ENCODE measurements around the gene FER.
"Not testable (repeated sequence)": the region's sequence is repeated elsewhere in the genome, so short reads cannot be mapped to it uniquely, and the experiment has no call there.

The FER gene

GRCh38 chr5:108801776-108802175 lies 54.1 kb downstream of the FER start:
- DNase-seq = no peak

GRCh38 chr5:108810717-108811116 lies 63.0 kb downstream of the FER start:
- DNase-seq = no peak

DNA sequence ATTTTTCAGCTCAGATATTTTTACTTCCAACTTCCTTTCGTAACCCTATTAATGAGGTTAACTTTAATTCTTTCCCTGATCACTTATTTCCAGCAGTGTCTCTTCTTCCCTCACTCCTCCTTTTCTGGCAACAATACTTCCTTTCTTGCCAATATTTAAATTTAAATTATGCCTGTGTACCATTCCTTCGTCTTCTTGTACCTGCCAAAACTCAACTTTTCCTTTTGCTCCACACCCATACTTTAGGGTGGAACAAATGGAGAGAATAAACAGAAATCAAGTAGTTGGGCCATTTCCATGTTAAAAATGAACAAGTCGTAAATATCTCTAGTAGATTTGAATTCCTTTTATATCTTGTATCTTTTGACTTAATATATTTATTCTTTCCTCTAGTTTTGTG lies 66.0 kb downstream of the FER start:
- no peak for DNase-seq

- DNase-seq = no peak
Observed at GRCh38 chr5:108814551-108814950, 66.9 kb downstream of the FER start.

- no peak for DNase-seq
Observed at GRCh38 chr5:108818613-108819272, 71.0 kb downstream of the FER start.

DNA sequence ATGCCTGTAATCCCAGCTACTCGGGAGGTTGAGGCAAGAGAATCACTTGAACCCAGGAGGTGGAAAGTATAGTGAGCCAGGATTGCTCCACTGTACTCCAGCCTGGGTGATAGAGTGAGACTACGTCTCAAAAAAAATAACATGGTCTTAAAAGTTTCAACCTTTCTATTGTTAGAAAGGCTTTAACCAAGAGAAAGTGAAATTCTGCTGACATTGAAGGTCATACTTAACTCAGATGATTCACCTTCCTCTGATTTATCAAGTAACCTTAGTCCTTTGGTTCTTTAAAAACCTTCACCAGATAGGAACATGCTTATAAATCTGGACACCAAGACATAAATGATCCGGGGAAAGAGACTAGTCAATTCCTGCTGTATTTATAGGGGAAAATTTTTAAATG lies 73.3 kb downstream of the FER start:
- no peak for DNase-seq

- no peak for DNase-seq
Observed at GRCh38 chr5:108822211-108822947, 74.7 kb downstream of the FER start.

DNA sequence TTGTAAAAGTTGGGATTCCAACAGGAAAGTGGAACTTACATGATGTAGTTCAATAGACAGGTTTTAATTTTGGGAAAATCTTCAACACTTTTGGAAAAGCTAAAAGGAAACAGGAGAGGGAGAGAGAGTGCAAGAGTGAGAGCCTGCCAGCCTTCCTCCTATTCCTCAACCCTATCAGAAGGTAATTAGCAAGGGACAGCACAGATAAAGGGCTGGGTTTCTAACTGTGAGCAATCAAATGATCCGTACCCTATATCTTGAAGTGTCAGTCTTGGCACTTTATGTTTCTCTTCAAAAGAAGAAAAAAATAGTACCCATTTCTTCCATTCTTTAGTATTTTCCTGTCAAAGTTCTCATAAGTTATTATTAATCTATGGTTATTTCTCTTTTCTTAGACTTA lies 79.4 kb downstream of the FER start:
- no peak for DNase-seq

DNA sequence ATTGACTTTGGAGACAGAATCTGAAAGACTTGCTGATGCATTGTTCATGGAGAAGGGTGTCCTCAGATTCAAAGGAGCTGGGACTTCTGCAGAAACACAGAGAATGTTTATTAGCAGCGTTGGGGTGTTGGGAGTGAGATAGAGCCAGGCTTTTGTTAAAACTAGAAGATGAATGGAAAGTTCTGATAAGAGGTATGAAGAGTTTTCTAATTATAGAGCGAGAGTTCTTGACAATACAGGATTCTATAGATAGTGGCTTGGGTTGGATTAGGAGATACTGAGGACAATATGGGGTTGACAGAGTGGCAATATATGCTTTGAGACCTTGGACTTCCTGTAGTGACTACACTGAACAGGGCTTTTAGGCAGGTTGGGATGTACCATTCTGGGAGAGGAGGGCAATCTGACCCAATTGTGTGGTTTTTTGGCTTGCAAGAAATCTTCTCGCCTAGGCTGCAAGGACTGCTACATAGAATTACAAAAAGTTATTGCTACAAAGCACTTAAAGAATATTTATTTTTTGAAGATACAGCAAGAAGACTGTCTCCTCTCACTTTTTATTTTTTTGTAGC lies 83.1 kb downstream of the FER start:
- DNase-seq = no peak

DNA sequence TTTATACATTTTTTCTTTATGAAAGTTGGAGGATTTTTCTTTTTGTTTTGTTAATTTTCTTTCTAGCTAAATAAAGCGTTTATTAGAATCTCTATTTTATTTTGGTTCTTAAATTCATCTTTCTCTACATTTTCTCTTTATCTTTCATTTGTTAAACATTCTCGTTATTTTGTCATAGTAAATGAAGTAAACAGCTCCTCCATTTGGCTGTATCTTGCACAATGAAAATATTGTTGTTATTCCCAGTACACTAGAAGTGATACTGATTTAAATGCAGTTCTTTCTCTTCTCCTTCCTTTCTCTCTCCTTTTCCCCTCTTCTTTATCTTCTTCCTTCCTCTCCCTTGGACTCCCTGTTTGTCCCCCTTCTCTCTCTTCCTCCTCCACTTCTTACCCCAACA lies 88.8 kb downstream of the FER start:
- no peak for DNase-seq

GRCh38 chr5:108842260-108842941 lies 94.7 kb downstream of the FER start:
- DNase-seq = not testable (repeated sequence)

GRCh38 chr5:108851129-108851528 lies 103.4 kb downstream of the FER start:
- DNase-seq = not testable (repeated sequence)

- no peak for DNase-seq
Observed at GRCh38 chr5:108857905-108858304, 110.2 kb downstream of the FER start.

- DNase-seq = no peak
Observed at GRCh38 chr5:108858959-108859358, 111.3 kb downstream of the FER start.

DNA sequence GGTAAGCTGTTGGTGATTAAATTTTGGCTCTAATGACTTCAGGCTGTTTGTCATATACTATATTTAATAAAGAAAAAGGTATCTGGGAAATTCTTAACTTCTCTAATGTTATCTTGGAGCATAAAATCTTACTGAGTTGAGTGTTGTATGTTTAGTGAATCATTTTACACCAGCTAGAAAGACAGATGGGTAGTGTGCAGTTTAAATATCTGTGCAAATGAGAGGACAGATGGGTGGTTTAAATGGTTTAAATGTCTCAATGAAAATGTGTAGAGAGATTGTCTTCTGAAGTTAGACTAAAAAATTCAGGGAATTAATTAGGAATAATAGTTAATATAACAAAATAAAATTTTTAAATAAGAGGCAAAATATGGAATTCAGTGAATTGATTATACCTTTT lies 114.5 kb downstream of the FER start:
- no peak for DNase-seq

DNA sequence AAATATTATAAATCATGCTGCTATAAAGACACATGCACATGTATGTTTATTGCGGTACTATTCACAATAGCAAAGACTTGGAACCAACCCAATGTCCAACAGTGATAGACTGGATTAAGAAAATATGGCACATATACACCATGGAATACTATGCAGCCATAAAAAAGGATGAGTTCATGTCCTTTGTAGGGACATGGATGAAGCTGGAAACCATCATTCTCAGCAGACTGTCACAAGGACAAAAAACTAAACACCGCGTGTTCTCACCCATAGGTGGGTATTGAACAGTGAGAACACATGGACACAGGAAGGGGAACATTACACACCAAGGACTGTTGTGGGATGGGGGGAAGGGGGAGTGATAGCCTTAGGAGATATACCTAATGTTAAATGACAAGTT lies 118.4 kb downstream of the FER start:
- DNase-seq = not testable (repeated sequence)

- DNase-seq = no peak
Observed at GRCh38 chr5:108867656-108868055, 120.0 kb downstream of the FER start.

- DNase-seq = no peak
Observed at GRCh38 chr5:108869066-108869465, 121.4 kb downstream of the FER start.

GRCh38 chr5:108876451-108876850 lies 128.8 kb downstream of the FER start:
- no peak for DNase-seq

- DNase-seq = no peak
Observed at GRCh38 chr5:108878756-108879155, 131.1 kb downstream of the FER start.

GRCh38 chr5:108881133-108881532 lies 133.4 kb downstream of the FER start:
- DNase-seq = no peak

GRCh38 chr5:108884736-108885135 lies 137.0 kb downstream of the FER start:
- DNase-seq = no peak

- no peak for DNase-seq
Observed at GRCh38 chr5:108898257-108898656, 150.6 kb downstream of the FER start.

DNA sequence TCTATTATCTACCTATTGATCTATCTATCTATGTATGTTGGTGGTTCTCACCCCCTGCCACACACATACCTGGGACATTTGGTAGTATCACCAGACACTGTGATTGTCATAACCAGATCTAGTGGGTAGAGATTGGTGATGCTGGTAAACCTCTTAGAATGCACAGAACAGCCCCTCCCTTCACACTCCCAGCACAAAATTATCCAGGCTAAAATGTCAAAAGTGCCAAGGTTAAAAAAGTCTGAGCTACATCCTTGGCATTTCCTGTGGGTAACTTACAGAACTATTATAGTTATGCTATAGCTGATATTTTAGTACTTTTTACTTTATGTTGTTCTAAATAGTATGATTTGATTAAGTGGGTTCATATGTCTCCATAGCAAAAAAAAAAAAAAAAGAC lies 151.0 kb downstream of the FER start:
- DNase-seq = no peak

Data from SHP77 (cell line).